GM19043 (cell line): ENCODE results near the gene CUL7.
"Not testable (repeated sequence)": the region's sequence is repeated elsewhere in the genome, so short reads cannot be mapped to it uniquely, and the experiment has no call there.

ENCODE experiments used
- ATAC-seq: cut with Tn5 transposase; IDR thresholded peaks from one replicate; pipeline ENCODE4 v1.9.1; 2021; ENCODE audit warnings: low read depth; ENCODE audit not compliant: unreplicated experiment

The CUL7 gene

DNA sequence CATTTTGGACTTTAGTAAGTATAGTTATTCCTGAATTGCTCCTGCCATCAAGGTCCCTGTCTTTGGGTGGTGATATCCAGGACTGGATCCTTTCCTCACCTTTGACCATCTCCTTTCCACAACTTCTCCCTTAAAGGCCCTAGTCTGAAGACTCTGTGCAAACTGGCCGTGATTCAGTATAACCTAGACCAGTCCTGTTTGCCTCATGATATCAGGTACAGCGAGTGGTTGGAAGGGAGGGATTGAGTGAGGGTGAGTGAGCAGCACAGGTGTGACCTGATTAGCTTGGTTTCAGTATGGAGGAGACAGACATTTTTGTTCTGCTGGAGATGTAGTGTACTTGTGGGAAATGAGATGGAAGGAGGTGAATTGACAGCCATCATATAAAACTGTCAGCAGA lies 34.5 kb downstream of the CUL7 start:
- ATAC-seq, result no peak

DNA sequence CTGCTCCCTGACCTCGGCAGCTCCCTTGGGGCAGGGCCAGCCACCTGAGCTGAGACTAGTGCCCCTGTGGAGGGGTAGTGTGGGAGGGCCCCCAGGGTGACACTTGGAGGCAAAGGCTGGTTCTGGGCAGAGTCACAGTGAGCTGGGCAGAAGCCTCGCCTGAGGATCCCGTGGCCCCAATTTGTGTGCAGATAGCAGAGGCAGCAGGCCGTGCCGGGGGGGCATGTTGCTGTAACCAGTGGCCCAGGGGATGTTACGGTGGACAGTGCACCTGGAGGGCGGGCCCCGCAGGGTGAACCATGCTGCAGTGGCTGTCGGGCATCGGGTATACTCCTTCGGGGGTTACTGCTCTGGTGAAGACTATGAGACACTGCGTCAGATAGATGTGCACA lies 36.7 kb downstream of the CUL7 start:
- ATAC-seq, result no peak

DNA sequence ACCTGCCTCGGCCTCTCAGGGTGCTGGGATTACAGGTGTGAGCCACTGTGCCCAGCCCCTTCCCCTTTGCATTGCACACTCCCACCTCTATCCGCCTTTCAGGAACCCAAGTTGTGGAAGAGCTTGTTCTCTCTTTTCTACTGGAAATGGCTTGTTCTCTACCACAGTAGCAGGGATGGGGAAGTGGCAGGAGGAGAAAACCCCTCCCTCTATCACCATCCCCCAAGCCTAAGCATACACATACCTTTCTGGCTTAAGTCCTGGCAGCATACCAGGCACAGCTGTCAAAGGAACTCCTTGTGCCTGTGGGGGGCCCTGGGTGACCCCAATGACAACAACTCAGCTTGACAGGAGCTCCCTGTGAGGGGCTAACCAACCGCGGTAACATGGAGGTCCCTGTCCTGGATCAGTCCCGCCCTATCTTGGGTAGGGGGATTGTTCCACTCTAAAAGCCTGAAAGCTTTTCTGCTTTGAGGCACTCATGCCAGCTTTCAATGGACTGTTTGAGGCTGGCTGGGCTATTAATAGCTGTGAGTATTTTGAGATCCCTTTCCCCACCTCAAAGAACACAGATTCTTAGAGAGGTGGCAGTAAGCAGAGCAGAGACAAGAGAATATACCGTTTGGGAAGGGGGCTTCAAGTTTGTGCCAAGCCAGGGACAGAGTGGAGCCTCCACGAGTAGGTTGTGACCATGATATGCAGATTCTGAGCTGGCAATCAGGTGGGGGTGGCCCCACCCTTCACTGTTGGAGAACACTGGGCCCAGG lies 37.3 kb downstream of the CUL7 start:
- no peak for ATAC-seq

DNA sequence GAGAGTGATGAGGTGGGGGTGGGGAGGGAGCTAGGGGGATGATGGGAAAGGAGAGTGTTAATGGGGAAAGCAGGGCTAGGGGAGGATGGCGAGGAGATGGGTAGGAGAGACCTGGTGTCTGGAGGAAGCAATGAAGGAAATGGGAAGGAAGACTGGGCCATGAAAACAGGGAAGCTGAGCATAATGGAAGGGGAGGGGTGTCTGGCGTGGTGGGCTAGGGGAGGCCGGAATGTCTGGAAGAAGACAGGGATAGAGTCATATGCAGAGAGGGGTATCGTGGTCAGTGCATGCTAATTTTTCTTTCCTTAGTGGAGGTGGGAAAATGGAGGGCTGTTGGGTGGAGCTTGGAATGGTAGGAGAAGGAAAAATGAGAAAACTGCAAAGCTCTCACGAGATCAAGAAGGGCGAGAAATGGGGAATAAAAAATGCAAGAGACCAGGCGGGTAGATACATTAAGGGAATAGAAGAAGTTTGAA lies 39.2 kb downstream of the CUL7 start:
- ATAC-seq, result no peak

DNA sequence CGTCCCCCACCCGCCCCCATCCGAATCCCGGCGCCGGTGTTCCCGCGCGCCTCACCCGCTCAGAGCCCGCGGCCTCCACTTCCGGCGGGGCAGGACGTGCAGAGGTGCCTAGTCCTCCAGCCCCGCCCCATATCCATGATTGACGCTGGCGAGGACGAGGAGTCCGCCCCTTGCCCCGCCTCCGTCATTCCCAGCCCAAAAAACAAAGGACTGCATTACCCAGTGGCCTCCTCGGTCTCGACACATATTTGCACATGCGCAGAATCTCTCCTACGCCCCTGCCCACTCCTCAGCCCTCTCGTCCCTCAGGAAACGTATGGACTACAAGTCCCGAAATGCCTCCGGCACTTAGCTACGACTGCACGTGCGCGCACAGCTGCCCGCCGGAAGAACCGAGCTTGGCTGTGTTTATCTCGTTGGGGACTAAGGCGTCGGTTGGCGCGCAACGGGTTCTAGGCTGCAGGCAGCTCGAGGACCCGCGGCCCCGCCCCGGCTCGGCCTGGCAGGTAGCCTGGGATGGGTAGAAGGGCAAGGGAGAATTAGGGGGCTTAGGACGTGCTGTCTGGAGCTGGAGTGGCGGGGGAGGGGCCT lies 39.7 kb downstream of the CUL7 start, which contains the start of the genes KLHDC3 and MEA1:
KLHDC3 (plus strand) TSS at position 407 of the 591 bp plus-strand sequence. CDS start 2,944 bp downstream, outside the sequence.
MEA1 (minus strand) TSS at position 104 of the 591 bp plus-strand sequence. CDS start 133 bp downstream, outside the sequence.
- ATAC-seq, result peak; percentile 91

DNA sequence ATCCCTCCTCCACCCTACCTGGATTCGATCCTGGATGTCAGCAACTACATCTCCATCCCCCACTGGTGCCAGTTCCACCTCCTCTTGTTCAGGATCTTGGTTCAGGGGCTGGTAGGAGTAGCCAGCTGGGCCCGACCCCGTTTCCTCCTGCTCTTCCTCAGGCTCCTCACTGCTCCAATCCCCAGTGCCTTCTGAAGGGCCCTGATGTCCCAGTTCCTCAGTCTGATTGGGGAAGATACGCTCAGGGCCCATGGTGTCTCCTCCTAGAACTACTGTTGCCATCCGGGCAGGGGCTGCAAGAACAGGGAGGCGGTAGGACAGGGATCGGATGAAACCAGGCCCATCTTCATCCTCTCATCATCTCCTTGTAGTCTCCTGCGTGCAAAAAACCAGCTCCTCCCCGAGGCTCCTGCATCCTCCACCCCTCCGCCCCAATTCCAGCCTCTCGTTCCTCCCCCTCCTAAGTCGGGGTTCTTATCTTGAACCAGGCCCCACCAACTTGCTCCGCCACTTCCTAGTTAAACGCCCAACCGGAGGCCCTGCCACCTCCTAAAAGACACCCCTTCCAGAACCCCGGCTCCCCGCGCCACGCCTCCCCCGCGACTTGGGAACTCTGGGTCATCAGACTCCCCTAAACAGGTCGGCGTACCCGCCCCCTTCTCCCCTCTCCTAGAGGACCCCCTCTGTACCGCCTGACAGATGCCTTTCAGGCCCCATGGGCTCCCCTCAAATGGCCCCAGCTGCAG lies 40.4 kb downstream of the CUL7 start:
- ATAC-seq, result peak; percentile 3

DNA sequence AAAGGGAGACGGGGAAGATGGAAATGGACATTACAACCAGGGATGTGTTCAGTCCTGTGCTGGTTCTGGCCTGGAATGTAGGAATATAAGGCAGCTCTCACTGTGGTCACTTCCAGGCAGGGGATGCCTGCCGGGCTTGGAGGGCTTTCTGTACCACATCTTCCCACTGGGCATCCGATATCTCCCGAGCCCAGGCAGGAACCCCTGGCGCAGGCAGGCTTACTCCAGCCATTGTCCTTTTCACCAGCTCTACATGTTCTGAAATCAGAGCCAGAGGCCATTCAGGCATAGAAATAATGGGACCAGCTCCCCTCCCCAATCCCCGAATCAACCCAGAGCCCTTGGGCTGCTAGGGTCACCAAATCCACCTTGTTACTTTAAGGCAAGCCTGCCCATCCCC lies 41.3 kb downstream of the CUL7 start:
- no peak for ATAC-seq

DNA sequence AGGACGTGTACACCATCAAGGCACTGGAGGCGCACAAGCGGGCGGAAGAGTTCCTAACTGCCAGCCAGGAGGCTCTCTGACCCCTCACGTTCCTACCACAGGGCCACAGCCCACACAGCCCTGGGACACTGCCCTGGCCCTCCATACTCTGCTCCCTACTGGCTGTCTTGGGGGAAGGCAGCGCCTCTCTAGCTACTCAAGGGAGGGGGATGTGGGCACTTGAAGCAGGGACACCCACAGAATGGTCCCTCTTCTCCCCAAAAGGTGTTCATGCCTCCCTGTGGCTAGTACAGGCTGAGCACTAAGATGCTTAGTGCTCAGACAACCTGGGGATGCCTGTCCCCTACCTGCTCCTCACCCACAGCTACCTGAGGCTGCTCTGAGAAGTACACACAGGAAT lies 42.4 kb downstream of the CUL7 start:
- no peak for ATAC-seq

DNA sequence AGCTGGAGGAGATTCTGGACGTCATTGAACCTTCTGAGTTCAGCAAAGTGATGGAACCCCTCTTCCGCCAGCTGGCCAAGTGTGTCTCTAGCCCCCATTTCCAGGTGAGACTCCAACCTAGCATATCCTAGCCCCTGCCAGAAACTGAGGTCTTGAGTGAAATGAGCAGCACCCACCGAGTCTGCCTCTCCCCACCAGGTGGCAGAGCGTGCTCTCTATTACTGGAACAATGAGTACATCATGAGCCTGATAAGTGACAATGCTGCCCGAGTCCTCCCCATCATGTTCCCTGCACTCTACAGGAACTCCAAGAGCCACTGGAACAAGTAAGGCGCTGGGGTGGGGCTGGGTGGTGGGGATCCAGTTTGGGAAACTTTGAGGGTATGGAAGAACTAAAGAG lies 44.5 kb downstream of the CUL7 start:
- no peak for ATAC-seq

DNA sequence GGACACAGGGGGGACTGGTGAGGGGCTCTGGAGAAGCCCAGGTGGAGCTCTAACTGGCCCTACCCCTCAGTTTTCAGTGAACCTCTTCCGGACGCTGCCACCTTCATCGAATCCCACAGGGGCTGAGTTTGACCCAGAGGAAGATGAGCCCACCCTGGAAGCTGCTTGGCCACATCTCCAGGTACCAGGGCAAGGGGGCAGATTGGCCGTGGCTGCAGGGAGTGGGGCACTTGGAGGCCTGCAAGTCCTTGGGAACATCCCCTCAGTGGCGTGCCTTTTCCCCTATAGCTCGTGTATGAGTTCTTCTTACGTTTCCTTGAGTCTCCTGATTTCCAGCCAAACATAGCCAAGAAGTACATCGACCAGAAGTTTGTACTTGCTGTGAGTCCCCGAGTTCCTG lies 46.5 kb downstream of the CUL7 start:
- ATAC-seq, result no peak

DNA sequence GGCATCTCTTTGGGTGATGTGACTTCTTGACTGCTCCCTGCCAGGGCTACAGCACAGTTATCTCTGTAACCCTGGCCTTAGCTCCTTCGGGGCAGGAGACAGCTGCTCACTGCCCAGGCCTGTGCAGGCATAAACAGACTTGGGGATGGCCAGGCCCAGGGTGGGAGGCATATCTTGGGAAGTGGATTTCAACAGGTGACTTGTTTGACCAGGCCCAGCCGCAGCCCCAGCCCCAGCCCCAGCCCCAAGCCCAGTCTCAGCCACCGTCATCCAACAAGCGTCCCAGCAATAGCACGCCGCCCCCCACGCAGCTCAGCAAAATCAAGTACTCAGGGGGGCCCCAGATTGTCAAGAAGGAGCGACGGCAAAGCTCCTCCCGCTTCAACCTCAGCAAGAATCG lies 47.4 kb downstream of the CUL7 start:
- no peak for ATAC-seq

DNA sequence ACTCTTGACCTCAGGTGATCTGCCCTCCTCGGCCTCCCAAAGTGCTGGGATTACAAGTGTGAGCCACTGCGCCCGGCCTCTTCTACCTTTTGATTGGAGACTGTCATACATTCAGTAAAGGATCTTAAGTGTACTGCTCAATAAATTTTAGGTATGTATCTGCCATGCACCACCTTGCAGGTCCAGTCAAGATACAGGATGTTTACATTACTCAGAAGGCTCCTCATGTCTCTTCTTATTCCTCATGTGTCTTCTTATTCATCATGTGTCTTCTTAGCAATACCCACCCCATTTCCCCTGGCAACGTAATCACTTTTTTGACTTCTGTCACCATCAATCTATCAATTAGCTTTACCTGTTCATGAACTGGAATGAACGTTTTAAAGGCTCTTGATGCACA lies 47.8 kb downstream of the CUL7 start:
- no peak for ATAC-seq

DNA sequence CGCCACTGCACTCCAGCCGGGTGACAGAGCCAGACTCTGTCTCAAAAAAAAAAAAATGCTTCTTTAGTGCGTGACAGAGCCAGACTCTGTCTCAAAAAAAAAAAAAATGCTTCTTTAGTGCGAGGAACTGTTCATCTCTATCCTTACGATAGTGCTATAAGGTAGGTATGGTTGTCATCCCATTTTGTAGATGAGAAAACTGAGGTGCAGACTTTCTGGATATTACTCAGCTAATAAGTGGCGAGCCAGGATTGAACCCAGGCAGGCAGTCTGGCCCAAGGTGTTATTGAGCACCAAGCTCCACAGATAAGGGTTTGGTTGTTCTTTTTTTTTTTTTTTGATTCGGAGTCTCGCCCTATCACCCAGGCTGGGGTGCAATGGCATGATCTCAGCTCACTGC lies 51.8 kb downstream of the CUL7 start:
- ATAC-seq, result no peak

DNA sequence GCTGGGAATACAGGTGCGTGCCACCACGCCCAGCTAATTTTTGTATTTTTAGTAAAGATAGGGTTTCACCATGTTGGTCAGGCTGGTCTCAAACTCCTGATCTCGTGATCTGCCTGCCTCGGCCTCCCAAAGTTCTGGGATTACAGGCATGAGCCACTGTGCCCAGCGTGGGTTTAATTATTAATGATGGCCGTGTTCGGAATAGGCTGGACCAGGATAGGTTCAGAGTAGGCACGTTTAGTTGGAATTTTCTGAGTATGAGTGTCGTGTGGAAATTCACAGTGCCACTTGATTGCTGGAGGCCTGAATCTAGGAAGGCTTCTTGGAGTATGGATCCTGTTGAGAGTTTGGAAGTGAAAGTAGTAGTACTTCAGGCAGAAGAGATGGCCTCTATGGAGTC lies 55.4 kb downstream of the CUL7 start:
- not testable (repeated sequence) for ATAC-seq

DNA sequence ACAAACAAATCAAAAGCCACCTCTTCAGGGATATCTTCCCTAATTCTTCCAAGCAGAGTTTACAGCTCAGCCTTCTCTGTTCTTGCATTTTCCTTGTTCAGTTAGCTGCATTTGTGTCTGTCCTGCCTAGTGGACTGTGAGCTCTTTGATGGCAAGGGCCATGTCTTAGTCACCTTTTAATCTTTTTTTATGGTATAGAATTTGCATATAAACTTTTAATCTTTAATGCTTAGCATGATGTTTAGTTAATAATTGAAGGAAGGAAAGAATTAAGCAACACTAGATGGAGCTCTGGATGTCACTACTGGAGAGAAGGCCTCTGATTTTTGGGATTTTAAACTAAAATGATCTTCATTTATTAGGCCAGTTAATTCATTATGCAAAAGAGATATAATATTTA lies 57.1 kb downstream of the CUL7 start:
- ATAC-seq, result no peak

DNA sequence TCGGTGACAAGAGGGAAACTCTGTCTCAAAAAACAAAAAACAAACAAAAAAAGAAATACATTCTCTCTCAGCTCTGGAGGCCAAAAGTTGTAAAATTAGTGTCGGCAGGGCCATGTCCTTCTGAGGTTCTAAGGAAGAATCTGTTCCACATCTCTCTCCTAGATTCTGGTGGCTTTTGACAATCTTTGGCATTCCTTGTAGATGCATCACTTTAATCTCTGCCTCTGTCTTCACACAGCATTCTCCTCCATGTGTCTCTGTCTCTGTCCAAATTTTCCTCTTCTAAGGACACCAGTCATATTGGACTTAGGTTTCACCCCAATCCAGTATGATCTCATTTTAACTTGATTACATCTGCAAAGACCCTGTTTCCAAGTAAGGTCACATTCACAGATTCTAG lies 60.2 kb downstream of the CUL7 start:
- ATAC-seq, result no peak

DNA sequence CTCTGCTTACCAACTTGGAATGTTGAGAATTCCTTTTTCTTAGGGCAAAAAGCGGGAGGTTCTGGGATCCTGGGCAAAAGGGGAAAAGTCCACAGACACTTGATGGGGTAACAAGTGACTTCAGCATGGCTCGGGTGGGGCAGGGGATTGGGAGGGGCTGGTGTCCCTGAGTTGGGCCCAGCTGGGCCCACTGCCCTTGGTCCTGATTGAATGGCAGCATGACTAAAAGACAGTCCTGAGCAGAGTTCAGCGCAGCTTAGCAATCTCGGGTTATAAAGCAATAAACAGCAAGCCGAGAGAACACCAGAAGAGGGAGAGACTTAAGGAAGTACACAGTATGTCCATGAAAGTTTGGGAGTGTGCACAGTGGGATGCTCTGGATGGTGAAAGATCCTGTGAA lies 63.7 kb downstream of the CUL7 start:
- ATAC-seq, result no peak

DNA sequence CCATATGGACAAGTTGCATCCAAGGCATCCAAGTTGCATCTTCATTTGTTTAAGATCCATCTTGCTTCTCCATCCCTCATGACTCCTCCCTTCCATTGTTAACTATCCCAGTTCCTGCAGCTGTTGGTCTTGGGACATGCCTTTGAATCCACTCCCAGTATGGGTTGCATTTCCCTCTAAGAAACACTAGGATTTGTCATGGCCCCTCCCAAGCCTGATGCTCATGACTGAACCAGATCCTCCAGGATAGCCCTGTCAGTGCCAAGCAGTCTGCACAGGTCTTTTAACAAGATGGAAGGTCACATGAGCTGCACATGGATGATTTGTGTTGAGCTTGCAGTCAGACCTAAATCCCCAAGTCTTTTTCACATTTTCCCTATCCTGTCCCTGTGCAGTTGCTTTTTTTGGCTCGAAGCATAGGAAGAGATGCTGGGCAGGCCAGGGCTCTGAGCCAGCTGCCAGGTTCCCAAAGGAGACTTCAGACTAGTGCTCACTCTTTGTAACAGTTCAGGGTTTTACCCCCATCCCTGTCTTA lies 65.1 kb downstream of the CUL7 start:
- no peak for ATAC-seq
